Spleen (tissue), 11 donors: Measurements from ENCODE around the gene L3MBTL3. TPM values are rescaled to one million over a fixed set of nuclear protein-coding genes. Genes with fewer than 3 reads are reported as not detected.

Experiments
- DNase-seq: peaks from one replicate; pipeline ENCODE4 v3.0.0-alpha.2; 2020
- H3K27ac ChIP-seq, 8 donors: fragments of 200-600 bp; sonication (generic) in 7 of 8; 1 replicate in 4 of 8; 2 replicates in 4 of 8; pipeline versions ENCODE4 v1.5.0 to v1.8.0; 2016 to 2021; ENCODE audit warnings: inconsistent platforms in 4 of 8, mild to moderate bottlenecking in 4 of 8, moderate library complexity in 1 of 8
- H3K27me3 ChIP-seq, 7 donors: fragments of 200-600 bp; sonication (generic) in 6 of 7; replicated peaks in 1 of 7; 1 replicate in 4 of 7; 2 replicates in 3 of 7; pipeline versions ENCODE4 v1.5.0 to v1.8.0; 2016 to 2021; ENCODE audit warnings: inconsistent platforms in 3 of 7, mild to moderate bottlenecking in 1 of 7
- H3K36me3 ChIP-seq, 6 donors: fragments of 200-600 bp; sonication (generic) in 5 of 6; 1 replicate in 4 of 6; 2 replicates in 2 of 6; pipeline versions ENCODE4 v1.5.0 to v1.8.0; 2016 to 2021; ENCODE audit warnings: inconsistent platforms in 2 of 6
- H3K4me1 ChIP-seq, 6 donors: fragments of 200-600 bp; sonication (generic) in 5 of 6; 1 replicate in 3 of 6; 2 replicates in 3 of 6; pipeline versions ENCODE4 v1.5.0 to v1.8.0; 2016 to 2021; ENCODE audit warnings: inconsistent platforms in 3 of 6
- H3K4me3 ChIP-seq, 8 donors: fragments of 200-600 bp; sonication (generic) in 7 of 8; 1 replicate in 4 of 8; 2 replicates in 4 of 8; pipeline versions ENCODE4 v1.5.0 to v1.8.0; 2016 to 2021; ENCODE audit warnings: inconsistent platforms in 4 of 8, mild to moderate bottlenecking in 4 of 8, moderate library complexity in 2 of 8
- H3K9me3 ChIP-seq, 8 donors: fragments of 200-600 bp; sonication (generic) in 7 of 8; 1 replicate in 4 of 8; 2 replicates in 4 of 8; pipeline versions ENCODE4 v1.5.0 to v1.8.0; 2016 to 2021; ENCODE audit warnings: inconsistent platforms in 4 of 8
- POLR2A ChIP-seq, 3 donors: fragments of 450-650 bp; IDR thresholded peaks; one replicate each; pipeline ENCODE4 v1.5.1; 2017; ENCODE audit warnings: antibody characterized with exemption in 3 of 3, mild to moderate bottlenecking in 1 of 3
- POLR2AphosphoS5 ChIP-seq, 3 donors: sonication (generic); formaldehyde crosslinking; IDR thresholded peaks; one replicate each; pipeline ENCODE4 v1.5.1; 2017; ENCODE audit warnings: antibody characterized with exemption in 3 of 3
- WGBS, 5 donors: extraction: QIAGEN DNeasy Blood & Tissue Kit in 3 of 5; methylation state at CpG; one replicate each; pipeline versions ENCODE4 v1.1.5 to v1.1.7; 2013 to 2018; 5-methylcytosine and 5-hydroxymethylcytosine counted together
- intact Hi-C: fragments of 100-400 bp; cut with DNase I; formaldehyde crosslinking; loops from one replicate; pipeline ENCODE4 v1.15.0; 2023; ENCODE audit warnings: low total_unique reads
- polyA plus RNA-seq, 3 donors: library from polyadenylated mRNA; stranded (reverse); fragments of 200-250 nt; gene quantifications; one replicate each; pipeline ENCODE4 v1.2.1, GENCODE V29; 2013
- total RNA-seq, 7 donors: library from RNA; depleted of rRNA in 3 of 7; stranded (reverse); fragments of >200 nt in 3 of 7; fragmentation: NEBNext Ultra II Directional in 4 of 7; extraction: Animal tissue kit (Norgen Biotek cat#: 25700) in 4 of 7; gene quantifications; one replicate each; pipeline versions ENCODE4 v1.1.0 to v1.2.1, GENCODE V29; 2016 to 2021
- TF ChIP-seq, protein P1 (sequence below), 11 experiments: fragments of 200-600 bp in 7 of 11; fragments of 450-650 bp in 4 of 11; sonication (generic) in 4 of 11; IDR thresholded peaks in 8 of 11; conservative IDR thresholded peaks in 3 of 11; 1 replicate in 7 of 11; 2 replicates in 4 of 11; pipeline versions ENCODE4 v1.4.0 to v1.8.0; 2016 to 2021; ENCODE audit warnings: antibody characterized with exemption in 11 of 11, inconsistent platforms in 4 of 11, mild to moderate bottlenecking in 1 of 11
- donor health status: healthy with polysubstance abuse.
- donor health status: DM: no; HTN: no; CAD: no; lungs with moderate emphysema.
- donor health status: DM: no; HTN: no; CAD: no.
- donor health status: Bipolar disorder and iron deficiency.
- donor health status: healthy.
- donor health status: DM: no; HTN: no; CAD: no.
- donor health status: DM: yes; HTN: yes; CAD: no.

Gene L3MBTL3
- total and polyA plus RNA-seq, 10 donors: 7.0 to 45.6 (median 26.0) TPM

DNA sequence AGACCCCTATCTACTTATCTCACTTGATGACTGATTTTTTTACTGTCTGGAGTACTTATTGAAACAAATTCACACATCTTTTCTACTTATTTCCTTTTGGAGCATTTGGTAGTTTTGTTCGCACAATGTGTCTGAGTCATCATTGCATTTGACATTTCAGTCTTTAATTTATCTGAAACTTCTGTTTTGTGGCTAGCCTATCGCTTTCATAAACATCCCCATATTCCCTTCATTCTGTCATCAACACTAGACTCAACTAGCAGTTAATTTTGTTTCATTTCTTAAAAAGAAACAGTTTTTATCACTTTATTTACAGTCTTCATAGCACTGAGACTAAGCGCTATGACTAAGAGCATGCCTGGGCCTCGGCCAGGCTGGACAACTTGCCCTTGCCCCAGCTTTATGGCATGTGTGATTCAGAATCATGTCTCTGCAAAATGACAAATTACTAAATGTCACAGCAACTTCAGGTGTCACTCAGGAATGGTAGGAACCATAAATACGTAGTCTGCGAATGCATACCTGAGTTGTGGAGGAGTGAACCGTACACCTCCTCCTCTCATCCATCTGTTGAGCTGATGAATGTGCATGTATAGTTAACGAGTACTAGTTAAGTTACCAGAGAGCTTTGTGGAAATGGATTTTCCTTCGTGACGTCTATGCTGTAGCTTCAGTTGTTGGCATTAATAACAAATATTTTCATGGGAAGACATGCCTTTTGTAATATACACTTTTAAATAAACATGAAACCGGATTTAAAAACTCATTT, 16.2 kb downstream of the L3MBTL3 start:
- no peak for DNase-seq
- peaks cover 6 to 65% (median 12%) of the 10 kb centered on the region in 6 donors for H3K4me1 ChIP-seq
- H3K4me3 ChIP-seq: no peak overlapping the region
- H3K9me3 ChIP-seq: no peaks in the 10 kb centered on the region
- intact Hi-C loops: no loop called here
- no peaks in the 10 kb centered on the region for H3K27me3 ChIP-seq
- peaks cover 0 to 20% (median 1%) of the 10 kb centered on the region in 6 donors for H3K36me3 ChIP-seq
- TF ChIP-seq, protein P1, sequence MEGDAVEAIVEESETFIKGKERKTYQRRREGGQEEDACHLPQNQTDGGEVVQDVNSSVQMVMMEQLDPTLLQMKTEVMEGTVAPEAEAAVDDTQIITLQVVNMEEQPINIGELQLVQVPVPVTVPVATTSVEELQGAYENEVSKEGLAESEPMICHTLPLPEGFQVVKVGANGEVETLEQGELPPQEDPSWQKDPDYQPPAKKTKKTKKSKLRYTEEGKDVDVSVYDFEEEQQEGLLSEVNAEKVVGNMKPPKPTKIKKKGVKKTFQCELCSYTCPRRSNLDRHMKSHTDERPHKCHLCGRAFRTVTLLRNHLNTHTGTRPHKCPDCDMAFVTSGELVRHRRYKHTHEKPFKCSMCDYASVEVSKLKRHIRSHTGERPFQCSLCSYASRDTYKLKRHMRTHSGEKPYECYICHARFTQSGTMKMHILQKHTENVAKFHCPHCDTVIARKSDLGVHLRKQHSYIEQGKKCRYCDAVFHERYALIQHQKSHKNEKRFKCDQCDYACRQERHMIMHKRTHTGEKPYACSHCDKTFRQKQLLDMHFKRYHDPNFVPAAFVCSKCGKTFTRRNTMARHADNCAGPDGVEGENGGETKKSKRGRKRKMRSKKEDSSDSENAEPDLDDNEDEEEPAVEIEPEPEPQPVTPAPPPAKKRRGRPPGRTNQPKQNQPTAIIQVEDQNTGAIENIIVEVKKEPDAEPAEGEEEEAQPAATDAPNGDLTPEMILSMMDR (IDR thresholded peaks at IDR 0.05 in 8 of 11, conservative IDR thresholded peaks at IDR 0.05 in 3 of 11): no peak
- TF ChIP-seq POLR2A (IDR thresholded peaks at IDR 0.05) (no peak), POLR2AphosphoS5 (IDR thresholded peaks at IDR 0.05) (no peak)
- 68 to 75% (median 69%) methylated on average over 11 of the region's 11 CpGs for whole genome bisulfite sequencing, 5 donors
- H3K27ac ChIP-seq: peak overlapping the region in 1 of 8 donors; percentile 57

DNA sequence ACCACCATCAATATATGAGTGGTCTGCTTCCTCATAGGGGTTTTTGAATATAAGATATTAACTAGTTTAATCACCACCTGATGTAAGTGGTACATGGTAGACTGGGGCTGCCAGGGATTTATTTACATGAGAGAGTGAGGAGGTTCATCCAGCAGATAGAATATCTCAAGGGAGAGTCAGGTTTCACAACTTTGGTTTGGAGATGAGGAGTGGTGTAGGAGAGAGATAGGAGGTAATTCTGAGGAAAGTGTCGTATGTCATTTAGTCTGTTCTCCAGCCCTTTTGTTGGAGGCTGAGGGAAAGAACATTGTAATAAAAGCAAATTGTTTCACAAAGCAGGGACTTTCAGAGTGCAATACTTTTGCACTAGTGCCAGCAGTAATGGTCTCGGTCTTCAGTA, 16.8 kb downstream of the L3MBTL3 start:
- Histone ChIP-seq H3K36me3 (peaks cover 0 to 18% (median 1%) of the 10 kb centered on the region in 6 donors), H3K4me1 (peaks cover 6 to 61% (median 11%) of the 10 kb centered on the region in 6 donors), H3K27me3 (no peaks in the 10 kb centered on the region), H3K9me3 (no peaks in the 10 kb centered on the region), H3K4me3 (no peak overlapping the region), H3K27ac (no peak overlapping the region)
- no peak for TF ChIP-seq POLR2AphosphoS5 (IDR thresholded peaks at IDR 0.05)
- TF ChIP-seq POLR2A (IDR thresholded peaks at IDR 0.05): no peak
- TF ChIP-seq, protein P1 (IDR thresholded peaks at IDR 0.05 in 8 of 11, conservative IDR thresholded peaks at IDR 0.05 in 3 of 11): no peak
- intact Hi-C loops: no loop called here
- WGBS, 5 donors: 48 to 80% (median 71%) methylated on average over 2 of the region's 2 CpGs
- no peak for DNase-seq

DNA sequence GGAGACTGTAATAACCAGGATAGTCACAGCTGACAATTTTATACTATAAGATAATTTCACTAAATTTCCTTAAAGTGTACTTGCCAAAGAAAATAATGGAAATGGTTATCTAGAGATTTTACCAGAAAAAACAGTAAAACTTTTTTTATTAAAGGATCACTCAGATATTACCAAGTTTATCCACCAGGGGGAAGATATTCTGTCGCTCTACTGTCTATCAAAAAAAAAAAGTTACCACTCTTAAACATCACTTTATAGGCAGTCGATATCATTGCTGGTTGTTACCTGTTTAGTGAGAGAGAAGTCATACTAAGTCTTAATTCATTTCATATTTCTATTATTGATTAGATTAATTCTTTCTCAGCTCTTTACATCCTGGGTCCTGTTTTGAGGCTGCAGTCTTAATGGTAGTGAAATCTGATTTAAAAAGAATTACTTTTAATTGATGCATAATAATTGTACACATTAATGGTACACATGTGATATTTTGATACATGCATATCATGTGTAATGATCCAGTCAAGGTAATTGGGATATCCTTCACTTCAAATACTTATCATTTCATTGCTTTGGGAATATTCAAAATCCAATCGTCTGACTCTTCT, 18.9 kb downstream of the L3MBTL3 start:
- DNase-seq: no peak
- no peak overlapping the region for H3K27ac ChIP-seq

More for the DNA sequence above, 18.9 kb downstream of the L3MBTL3 start:
- TF ChIP-seq, protein P1 (IDR thresholded peaks at IDR 0.05 in 8 of 11, conservative IDR thresholded peaks at IDR 0.05 in 3 of 11): peak in 8 of 11 experiments; percentile 8 to 63 (median 40)
- TF ChIP-seq POLR2AphosphoS5 (IDR thresholded peaks at IDR 0.05): no peak
- no peak for TF ChIP-seq POLR2A (IDR thresholded peaks at IDR 0.05)
- Histone ChIP-seq H3K4me3 (no peak overlapping the region), H3K4me1 (peaks cover 6 to 63% (median 13%) of the 10 kb centered on the region in 6 donors), H3K9me3 (no peaks in the 10 kb centered on the region), H3K27me3 (no peaks in the 10 kb centered on the region), H3K36me3 (peaks cover 0 to 9% (median 0%) of the 10 kb centered on the region in 6 donors)
- intact Hi-C loops: no loop called here
- WGBS, 5 donors: 40 to 72% (median 69%) methylated on average over 3 of the region's 3 CpGs
